T-cell (primary cell): Measurements from ENCODE around the gene HSPB2. TPM values are rescaled to one million over a fixed set of nuclear protein-coding genes. Genes with fewer than 3 reads are reported as not detected.

Experiments used
- ATAC-seq, 4 experiments: fragments of 200-7000 bp in 3 of 4; fragments of 150-1000 bp in 1 of 4; cut with Tn5 transposase; replicated peaks in 1 of 4; 1 replicate in 3 of 4; 2 replicates in 1 of 4; pipeline ENCODE4 v1.10.0; 2021; ENCODE audit warnings: moderate library complexity in 3 of 4, mild to moderate bottlenecking in 2 of 4, moderate number of reproducible peaks in 1 of 4
- CTCF ChIA-PET, 2 donors: fragments of 300-600 bp; sonication (Branson Sonifier 250); formaldehyde crosslinking; loops; one replicate each; lab custom pipeline; 2022; ENCODE audit warnings: antibody characterized with exemption in 2 of 2; lab: Charles Lee
- POLR2A ChIA-PET, 2 donors: fragments of 300-600 bp; sonication (Branson Sonifier 250); formaldehyde crosslinking; loops; one replicate each; lab custom pipeline; 2022; ENCODE audit warnings: antibody characterized with exemption in 2 of 2; lab: Charles Lee
- DNase-seq, 35 experiments: peaks; one replicate each; pipeline versions ENCODE4 v3.0.0 to v3.0.0-alpha.2; 2013 to 2023
- H3K27ac ChIP-seq: one replicate; pipeline ENCODE4 v1.5.1; 2013; ENCODE audit warnings: low read length
- H3K27me3 ChIP-seq, 2 experiments: replicated peaks in 1 of 2; 1 replicate in 1 of 2; 2 replicates in 1 of 2; pipeline versions ENCODE4 v1.6.1 to v1.7.0; 2013; ENCODE audit warnings: low read length in 1 of 2, mixed read lengths in 1 of 2; ENCODE audit not compliant: control insufficient read depth in 2 of 2, insufficient read depth in 2 of 2; ENCODE audit errors: extremely low read depth in 1 of 2
- H3K36me3 ChIP-seq, 2 donors: 1 replicate in 1 of 2; 2 replicates in 1 of 2; pipeline versions ENCODE4 v1.6.1 to v1.7.0; 2013; ENCODE audit warnings: low read length in 1 of 2; ENCODE audit not compliant: control insufficient read depth in 2 of 2, insufficient read depth in 1 of 2; ENCODE audit errors: extremely low read depth in 1 of 2
- H3K4me1 ChIP-seq, 2 experiments: 1 replicate in 1 of 2; 2 replicates in 1 of 2; pipeline versions ENCODE4 v1.6.1 to v1.7.0; 2013; ENCODE audit warnings: low read length in 2 of 2, mixed read lengths in 1 of 2; ENCODE audit not compliant: insufficient read depth in 2 of 2, control insufficient read depth in 1 of 2; ENCODE audit errors: extremely low read depth in 1 of 2
- H3K4me3 ChIP-seq, 2 donors: 1 replicate in 1 of 2; 2 replicates in 1 of 2; pipeline versions ENCODE4 v1.5.1 to v1.7.0; 2013; ENCODE audit warnings: mild to moderate bottlenecking in 2 of 2, low read length in 1 of 2, moderate library complexity in 1 of 2; ENCODE audit not compliant: control insufficient read depth in 1 of 2; ENCODE audit errors: extremely low read depth in 1 of 2
- H3K9me3 ChIP-seq: 2 replicates; pipeline ENCODE4 v1.7.0; 2013
- H3K27ac Mint-ChIP-seq, 2 donors: one replicate each; pipeline ENCODE4 v1.8.0; 2020 to 2021; ENCODE audit warnings: mild to moderate bottlenecking in 2 of 2, mixed read lengths in 2 of 2
- H3K27me3 Mint-ChIP-seq, 2 donors: one replicate each; pipeline ENCODE4 v1.8.0; 2021 to 2022; ENCODE audit warnings: mixed read lengths in 2 of 2
- H3K36me3 Mint-ChIP-seq: one replicate; pipeline ENCODE4 v1.8.0; 2021; ENCODE audit warnings: mixed read lengths
- H3K4me1 Mint-ChIP-seq, 3 donors: one replicate each; pipeline ENCODE4 v1.8.0; 2020 to 2022; ENCODE audit warnings: mixed read lengths in 3 of 3, mild to moderate bottlenecking in 1 of 3
- H3K4me3 Mint-ChIP-seq, 3 donors: one replicate each; pipeline ENCODE4 v1.8.0; 2020 to 2022; ENCODE audit warnings: mild to moderate bottlenecking in 3 of 3, mixed read lengths in 3 of 3, moderate library complexity in 3 of 3
- H3K9me3 Mint-ChIP-seq, 3 donors: one replicate each; pipeline ENCODE4 v1.8.0; 2020 to 2022; ENCODE audit warnings: mixed read lengths in 3 of 3
- WGBS: methylation state at CpG from one replicate; pipeline ENCODE4 v1.1.5; 2013; ENCODE audit warnings: missing lambda C conversion rate; ENCODE audit not compliant: insufficient coverage; 5-methylcytosine and 5-hydroxymethylcytosine counted together
- total RNA-seq, 35 experiments: library from RNA in 6 of 35; stranded (reverse) in 6 of 35; fragments of 120-200 nt in 1 of 35; gene quantifications; one replicate each; pipeline versions ENCODE4 v1.2.1 to v1.2.4 and lab custom pipeline; 2013 to 2026

Gene HSPB2
- total RNA-seq, 5 donors from 2014 or later (not counting 1 experiment from before 2014, with no cell fraction given) = not detected

GRCh38 chr11:111918390-111919256 is 6.1 kb downstream of the HSPB2 start, which contains the start of gene C11orf52:
C11orf52 (plus strand) TSS chr11:111918913; CDS start chr11:111918973, 60 bp downstream.
- Histone ChIP-seq H3K27ac (no peak within 1 kb of the TSS), H3K4me1 (no peaks in the 10 kb centered on the region), H3K27me3 (peaks cover 4 to 26% of the 10 kb centered on the region in 2 experiments), H3K9me3 (no peaks in the 10 kb centered on the region), H3K36me3 (no peaks in the 10 kb centered on the region), H3K4me3 (no peak within 1 kb of the TSS)
- CTCF ChIA-PET = no interaction called here
- peaks cover 33% of the 10 kb centered on the region in 2 donors for H3K27me3 Mint-ChIP-seq
- no peak within 1 kb of the TSS for H3K27ac Mint-ChIP-seq
- POLR2A ChIA-PET = no interaction called here
- H3K4me3 Mint-ChIP-seq = peak within 1 kb of the TSS in 1 of 3 donors; percentile 16
- no peaks in the 10 kb centered on the region for H3K9me3 Mint-ChIP-seq
- H3K36me3 Mint-ChIP-seq = no peaks in the 10 kb centered on the region
- ATAC-seq (no peak), DNase-seq (no peak)
- 81% methylated on average over 11 of the region's 19 CpGs for WGBS
- no peaks in the 10 kb centered on the region for H3K4me1 Mint-ChIP-seq

GRCh38 chr11:111920908-111921307 is 8.4 kb downstream of the HSPB2 start:
- no peaks in the 10 kb centered on the region for H3K9me3 Mint-ChIP-seq
- H3K4me3 ChIP-seq = no peak overlapping the region
- ChIA-PET CTCF (interaction anchor here in 1 of 2 donors (0.6 kb wide), 1 partner anchor 144 kb away, joined by 3 read pairs; no protein-coding TSS in a partner anchor), POLR2A (no interaction called here)
- H3K4me1 ChIP-seq = peaks cover 0 to under 1% of the 10 kb centered on the region in 2 experiments
- peaks cover 17 to 23% of the 10 kb centered on the region in 2 donors for H3K27me3 Mint-ChIP-seq
- WGBS = no CpG with 5 or more reads among the region's 2 CpGs
- H3K4me3 Mint-ChIP-seq = no peak overlapping the region
- H3K27ac Mint-ChIP-seq = no peak overlapping the region
- H3K36me3 Mint-ChIP-seq = no peaks in the 10 kb centered on the region
- no peak overlapping the region for H3K27ac ChIP-seq
- ATAC-seq (no peak), DNase-seq (no peak)
- no peaks in the 10 kb centered on the region for H3K9me3 ChIP-seq
- peaks cover 1 to 10% of the 10 kb centered on the region in 2 experiments for H3K27me3 ChIP-seq
- no peaks in the 10 kb centered on the region for H3K36me3 ChIP-seq
- peaks cover 0 to 3% (median 2%) of the 10 kb centered on the region in 3 donors for H3K4me1 Mint-ChIP-seq

GRCh38 chr11:111921541-111922230 is 9.2 kb downstream of the HSPB2 start:
- Histone ChIP-seq H3K27ac (no peak overlapping the region), H3K4me1 (peaks cover 0 to 9% of the 10 kb centered on the region in 2 experiments), H3K4me3 (no peak overlapping the region), H3K27me3 (peaks cover 0 to 10% of the 10 kb centered on the region in 2 experiments), H3K36me3 (no peaks in the 10 kb centered on the region), H3K9me3 (no peaks in the 10 kb centered on the region)
- Mint-ChIP-seq H3K4me3 (no peak overlapping the region), H3K9me3 (no peaks in the 10 kb centered on the region), H3K36me3 (no peaks in the 10 kb centered on the region), H3K27me3 (peaks cover 9 to 15% of the 10 kb centered on the region in 2 donors), H3K27ac (no peak overlapping the region), H3K4me1 (peaks cover 5 to 9% (median 9%) of the 10 kb centered on the region in 3 donors)
- CTCF ChIA-PET = no interaction called here
- ATAC-seq = no peak
- POLR2A ChIA-PET = interaction anchor here in 1 of 2 donors (0.6 kb wide), 1 partner anchor 181 kb away, joined by 3 read pairs; no protein-coding TSS in a partner anchor
- DNase-seq = no peak
- 95% methylated on average over 6 of the region's 7 CpGs for WGBS

- CTCF ChIA-PET = no interaction called here
- no peak overlapping the region for H3K4me3 Mint-ChIP-seq
- Histone ChIP-seq H3K36me3 (no peaks in the 10 kb centered on the region), H3K9me3 (no peaks in the 10 kb centered on the region), H3K27me3 (peaks cover 0 to 10% of the 10 kb centered on the region in 2 experiments), H3K4me3 (no peak overlapping the region), H3K4me1 (peaks cover 2 to 17% of the 10 kb centered on the region in 2 experiments), H3K27ac (no peak overlapping the region)
- WGBS = 23% methylated on average over 2 of the region's 2 CpGs
- DNase-seq (no peak), ATAC-seq (no peak)
- POLR2A ChIA-PET = no interaction called here
- no peak overlapping the region for H3K27ac Mint-ChIP-seq
- H3K27me3 Mint-ChIP-seq = peaks cover 3 to 8% of the 10 kb centered on the region in 2 donors
- no peaks in the 10 kb centered on the region for H3K36me3 Mint-ChIP-seq
- H3K4me1 Mint-ChIP-seq = peaks cover 11 to 14% (median 13%) of the 10 kb centered on the region in 3 donors
- H3K9me3 Mint-ChIP-seq = no peaks in the 10 kb centered on the region
These were observed 10.3 kb downstream of the HSPB2 start for GRCh38 chr11:111922803-111923202.

- CTCF ChIA-PET = no interaction called here
- POLR2A ChIA-PET = no interaction called here
- H3K9me3 Mint-ChIP-seq = no peaks in the 10 kb centered on the region
- H3K27ac Mint-ChIP-seq = no peak overlapping the region
- peaks cover 0 to 8% of the 10 kb centered on the region in 2 donors for H3K27me3 Mint-ChIP-seq
- H3K36me3 Mint-ChIP-seq = no peaks in the 10 kb centered on the region
- DNase-seq (no peak), ATAC-seq (no peak)
- H3K4me3 ChIP-seq = no peak overlapping the region
- H3K27me3 ChIP-seq = peaks cover 0 to 10% of the 10 kb centered on the region in 2 experiments
- H3K36me3 ChIP-seq = no peaks in the 10 kb centered on the region
- H3K4me3 Mint-ChIP-seq = no peak overlapping the region
- peaks cover 11 to 14% (median 13%) of the 10 kb centered on the region in 3 donors for H3K4me1 Mint-ChIP-seq
- WGBS = no CpG with 5 or more reads among the region's 5 CpGs
- no peaks in the 10 kb centered on the region for H3K9me3 ChIP-seq
- peaks cover 2 to 19% of the 10 kb centered on the region in 2 experiments for H3K4me1 ChIP-seq
- H3K27ac ChIP-seq = no peak overlapping the region
These were observed 10.8 kb downstream of the HSPB2 start for GRCh38 chr11:111923351-111923788.

GRCh38 chr11:111923951-111924350 is 11.4 kb downstream of the HSPB2 start:
- ChIA-PET POLR2A (interaction anchor here in 1 of 2 donors (1.1 kb wide), 1 partner anchor 12 kb away, joined by 3 read pairs; no protein-coding TSS in a partner anchor), CTCF (interaction anchor here in 1 of 2 donors (1.2 kb wide), 1 partner anchor 42 kb away, joined by 3 read pairs; no protein-coding TSS in a partner anchor)
- DNase-seq (no peak), ATAC-seq (no peak)
- Histone ChIP-seq H3K4me1 (peaks cover 2 to 19% of the 10 kb centered on the region in 2 experiments), H3K27ac (no peak overlapping the region), H3K9me3 (no peaks in the 10 kb centered on the region), H3K36me3 (no peaks in the 10 kb centered on the region), H3K27me3 (peaks cover 0 to 6% of the 10 kb centered on the region in 2 experiments), H3K4me3 (no peak overlapping the region)
- Mint-ChIP-seq H3K27ac (peak overlapping the region in 1 of 2 donors; percentile 14), H3K36me3 (no peaks in the 10 kb centered on the region), H3K9me3 (no peaks in the 10 kb centered on the region), H3K4me3 (no peak overlapping the region), H3K4me1 (peaks cover 11 to 14% (median 13%) of the 10 kb centered on the region in 3 donors), H3K27me3 (peaks cover 0 to 8% of the 10 kb centered on the region in 2 donors)
